Anterior cingulate cortex (tissue), 58 donors: Measurements from ENCODE around the gene SH2D2A.

ENCODE experiments used
- DNase-seq, 58 donors: peaks; one replicate each; lab custom pipeline; 2025; lab: John Stamatoyannopoulos, UW

The SH2D2A gene

GRCh38 chr1:156848461-156849150, 32.0 kb upstream of the SH2D2A start:
- DNase-seq = no peak

- DNase-seq = no peak
Measured at GRCh38 chr1:156847591-156848460, 31.2 kb upstream of the SH2D2A start.

- no peak for DNase-seq
Measured at GRCh38 chr1:156846643-156847042, 30.0 kb upstream of the SH2D2A start.

GRCh38 chr1:156845953-156846545, 29.4 kb upstream of the SH2D2A start:
- DNase-seq = no peak

- no peak for DNase-seq
Measured at GRCh38 chr1:156845055-156845952, 28.7 kb upstream of the SH2D2A start.

GRCh38 chr1:156844638-156845037, 28.0 kb upstream of the SH2D2A start:
- no peak for DNase-seq

GRCh38 chr1:156844102-156844501, 27.5 kb upstream of the SH2D2A start:
- no peak for DNase-seq

GRCh38 chr1:156842618-156843300, 26.1 kb upstream of the SH2D2A start:
- DNase-seq = no peak

- DNase-seq = no peak
Measured at GRCh38 chr1:156841295-156841855, 24.7 kb upstream of the SH2D2A start.

GRCh38 chr1:156840898-156841279, 24.2 kb upstream of the SH2D2A start:
- no peak for DNase-seq

- no peak for DNase-seq
Measured at GRCh38 chr1:156840186-156840897, 23.7 kb upstream of the SH2D2A start.

GRCh38 chr1:156839426-156840109, 22.9 kb upstream of the SH2D2A start:
- DNase-seq = no peak

GRCh38 chr1:156838972-156839371, 22.3 kb upstream of the SH2D2A start:
- peak in 4 of 58 donors; percentile 9 to 26 (median 13) for DNase-seq

- DNase-seq = no peak
Measured at GRCh38 chr1:156836892-156837291, 20.2 kb upstream of the SH2D2A start.

GRCh38 chr1:156836041-156836654, 19.5 kb upstream of the SH2D2A start:
- DNase-seq = no peak

- DNase-seq = no peak
Measured at GRCh38 chr1:156834322-156834721, 17.7 kb upstream of the SH2D2A start.

- DNase-seq = no peak
Measured at GRCh38 chr1:156833603-156834002, 17.0 kb upstream of the SH2D2A start.

- DNase-seq = no peak
Measured at GRCh38 chr1:156832434-156832833, 15.8 kb upstream of the SH2D2A start.
